Measurements from ENCODE around the gene BCLAF3. TPM values are rescaled to one million over a fixed set of nuclear protein-coding genes. Genes with fewer than 3 reads are reported as not detected.

The BCLAF3 gene
- polyA plus RNA-seq, 3 donors = 0.87 to 4.0 (median 1.1) TPM

- H3K4me2 ChIP-seq (replicated peaks; ENCODE audit: extremely low read depth, low read length, poor library complexity, severe bottlenecking) = no peak overlapping the region
- H3K9me3 ChIP-seq (replicated peaks in 1 of 2; ENCODE audit: control insufficient read depth in 1 of 2, insufficient read depth in 1 of 2, low read length in 2 of 2) = no peaks in the 10 kb centered on the region
- H4K20me1 ChIP-seq (ENCODE audit: insufficient read depth, low read length) = no peaks in the 10 kb centered on the region
- H3K9ac ChIP-seq (ENCODE audit: insufficient read depth, low read length, poor library complexity, severe bottlenecking) = no peak overlapping the region
- peaks cover 0 to 2% (median 0%) of the 10 kb centered on the region in 7 donors for H3K9me3 Mint-ChIP-seq
- no peak overlapping the region for H2AFZ ChIP-seq (ENCODE audit: insufficient read depth, low read depth, low read length, poor library complexity, severe bottlenecking)
- H3K4me1 Mint-ChIP-seq = no peaks in the 10 kb centered on the region
- TF ChIP-seq CTCF (IDR thresholded peaks at IDR 0.05) = no peak
- no peaks in the 10 kb centered on the region for H3K4me1 ChIP-seq (ENCODE audit: control insufficient read depth in 1 of 2, insufficient read depth in 2 of 2, low read length in 2 of 2)
- H3K4me3 Mint-ChIP-seq = no peak overlapping the region
- peaks cover 21 to 28% of the 10 kb centered on the region in 2 donors for H3K36me3 Mint-ChIP-seq
- H3K27me3 ChIP-seq (ENCODE audit: control insufficient read depth in 2 of 2, insufficient read depth in 2 of 2, low read length in 2 of 2) = peaks cover 0 to 2% of the 10 kb centered on the region in 2 donors
- WGBS (ENCODE audit: insufficient coverage) = 100% methylated on average over 1 of the region's 9 CpGs
- no peaks in the 10 kb centered on the region for H3K79me2 ChIP-seq (ENCODE audit: insufficient read depth, low read length)
- no peak for DNase-seq
- intact Hi-C loops (cut with micrococcal nuclease) = no loop called here
- H3K27me3 Mint-ChIP-seq (ENCODE audit: low read depth in 3 of 3) = peaks cover 0 to 4% (median 0%) of the 10 kb centered on the region in 3 donors
- peaks cover 14 to 33% of the 10 kb centered on the region in 2 donors for H3K36me3 ChIP-seq (replicated peaks in 1 of 2; ENCODE audit: control insufficient read depth in 1 of 2, insufficient read depth in 2 of 2, low read length in 2 of 2)
- H3K27ac ChIP-seq (ENCODE audit: low read depth in 1 of 2, low read length in 2 of 2) = no peak overlapping the region
- H3K27ac Mint-ChIP-seq = no peak overlapping the region
- H3K4me3 ChIP-seq (replicated peaks in 1 of 3; ENCODE audit: low read depth in 2 of 3, low read length in 3 of 3) = no peak overlapping the region
Observed at GRCh38 chrX:19964017-19964710, 26.7 kb downstream of the BCLAF3 start.

GRCh38 chrX:19960913-19961312, 29.9 kb downstream of the BCLAF3 start:
- H3K36me3 Mint-ChIP-seq = peaks cover 13 to 18% of the 10 kb centered on the region in 2 donors
- Histone ChIP-seq H2AFZ (ENCODE audit: insufficient read depth, low read depth, low read length, poor library complexity, severe bottlenecking) (no peak overlapping the region), H4K20me1 (ENCODE audit: insufficient read depth, low read length) (no peaks in the 10 kb centered on the region), H3K4me2 (replicated peaks; ENCODE audit: extremely low read depth, low read length, poor library complexity, severe bottlenecking) (no peak overlapping the region), H3K27me3 (ENCODE audit: control insufficient read depth in 2 of 2, insufficient read depth in 2 of 2, low read length in 2 of 2) (peaks cover 0 to 6% of the 10 kb centered on the region in 2 donors), H3K4me3 (replicated peaks in 1 of 3; ENCODE audit: low read depth in 2 of 3, low read length in 3 of 3) (no peak overlapping the region), H3K9ac (ENCODE audit: insufficient read depth, low read length, poor library complexity, severe bottlenecking) (no peak overlapping the region), H3K27ac (ENCODE audit: low read depth in 1 of 2, low read length in 2 of 2) (no peak overlapping the region), H3K9me3 (replicated peaks in 1 of 2; ENCODE audit: control insufficient read depth in 1 of 2, insufficient read depth in 1 of 2, low read length in 2 of 2) (no peaks in the 10 kb centered on the region), H3K4me1 (ENCODE audit: control insufficient read depth in 1 of 2, insufficient read depth in 2 of 2, low read length in 2 of 2) (no peaks in the 10 kb centered on the region), H3K79me2 (ENCODE audit: insufficient read depth, low read length) (no peaks in the 10 kb centered on the region), H3K36me3 (replicated peaks in 1 of 2; ENCODE audit: control insufficient read depth in 1 of 2, insufficient read depth in 2 of 2, low read length in 2 of 2) (peaks cover 12 to 23% of the 10 kb centered on the region in 2 donors)
- 100% methylated on average over 1 of the region's 1 CpG for WGBS (ENCODE audit: insufficient coverage)
- H3K27ac Mint-ChIP-seq = no peak overlapping the region
- H3K9me3 Mint-ChIP-seq = peaks cover 0 to 2% (median 0%) of the 10 kb centered on the region in 7 donors
- no peak for DNase-seq
- intact Hi-C loops (cut with micrococcal nuclease) = no loop called here
- TF ChIP-seq CTCF (IDR thresholded peaks at IDR 0.05) = no peak
- no peak overlapping the region for H3K4me3 Mint-ChIP-seq
- no peaks in the 10 kb centered on the region for H3K4me1 Mint-ChIP-seq
- H3K27me3 Mint-ChIP-seq (ENCODE audit: low read depth in 3 of 3) = peaks cover 0 to 5% (median 0%) of the 10 kb centered on the region in 3 donors

Data from CD14-positive monocyte (primary cell).